ENCODE results near the gene NOL7.

Gene NOL7

GRCh38 chr6:13614926-13615791, at the start of gene NOL7:
Gene NOL7 (plus strand): TSS chr6:13615335. CDS start chr6:13615359, 24 bp downstream.
- peak; percentile 97 for DNase-seq (ENCODE audit: low read depth, low spot score)

- no peak for DNase-seq (ENCODE audit: low read depth, low spot score)
Measured at GRCh38 chr6:13565921-13566320, 49.2 kb upstream of the NOL7 start.

- DNase-seq (ENCODE audit: low read depth, low spot score), result no peak
Measured at GRCh38 chr6:13566500-13566899, 48.6 kb upstream of the NOL7 start.

- no peak for DNase-seq (ENCODE audit: low read depth, low spot score)
Measured at GRCh38 chr6:13568970-13569369, 46.2 kb upstream of the NOL7 start.

GRCh38 chr6:13572240-13572639, 42.9 kb upstream of the NOL7 start:
- DNase-seq (ENCODE audit: low read depth, low spot score), result no peak

GRCh38 chr6:13572951-13573654, 42.0 kb upstream of the NOL7 start:
- DNase-seq (ENCODE audit: low read depth, low spot score), result no peak

GRCh38 chr6:13573669-13574110, 41.4 kb upstream of the NOL7 start:
- no peak for DNase-seq (ENCODE audit: low read depth, low spot score)

- DNase-seq (ENCODE audit: low read depth, low spot score), result peak; percentile 84
Measured at GRCh38 chr6:13574149-13574570, 41.0 kb upstream of the NOL7 start.

- peak; percentile 36 for DNase-seq (ENCODE audit: low read depth, low spot score)
Measured at GRCh38 chr6:13574571-13575376, 40.4 kb upstream of the NOL7 start, which contains the start of gene SIRT5. Gene SIRT5 (plus strand): TSS chr6:13574601. CDS start chr6:13584111, 9,510 bp downstream.

- DNase-seq (ENCODE audit: low read depth, low spot score), result no peak
Measured at GRCh38 chr6:13575377-13575775, 39.8 kb upstream of the NOL7 start.

GRCh38 chr6:13576017-13576416, 39.1 kb upstream of the NOL7 start:
- no peak for DNase-seq (ENCODE audit: low read depth, low spot score)

GRCh38 chr6:13577926-13578325, 37.2 kb upstream of the NOL7 start:
- no peak for DNase-seq (ENCODE audit: low read depth, low spot score)

GRCh38 chr6:13579911-13580310, 35.2 kb upstream of the NOL7 start:
- no peak for DNase-seq (ENCODE audit: low read depth, low spot score)

- no peak for DNase-seq (ENCODE audit: low read depth, low spot score)
Measured at GRCh38 chr6:13581700-13582229, 33.4 kb upstream of the NOL7 start.

- no peak for DNase-seq (ENCODE audit: low read depth, low spot score)
Measured at GRCh38 chr6:13586603-13587542, 28.3 kb upstream of the NOL7 start.

GRCh38 chr6:13589801-13590200, 25.3 kb upstream of the NOL7 start:
- DNase-seq (ENCODE audit: low read depth, low spot score), result no peak

GRCh38 chr6:13590574-13591153, 24.5 kb upstream of the NOL7 start:
- no peak for DNase-seq (ENCODE audit: low read depth, low spot score)

GRCh38 chr6:13591205-13591921, 23.8 kb upstream of the NOL7 start:
- no peak for DNase-seq (ENCODE audit: low read depth, low spot score)

GRCh38 chr6:13593103-13593502, 22.0 kb upstream of the NOL7 start:
- no peak for DNase-seq (ENCODE audit: low read depth, low spot score)

Measured in activated naive CD8-positive, alpha-beta T cell treated with anti-CD3 and anti-CD28 coated beads, Interleukin-2, amount 50 U/mL, for 16 hours (primary cell).